Inflammatory macrophage treated with lipopolysaccharide for 4 hours (primary cell): ENCODE measurements around the gene ZNG1F.
"Not testable (repeated sequence)": the region's sequence is repeated elsewhere in the genome, so short reads cannot be mapped to it uniquely, and the experiment has no call there.

Experiments used
- DNase-seq: peaks from one replicate; pipeline ENCODE4 v3.0.0-alpha.2; 2020

Gene ZNG1F

GRCh38 chr9:41189217-41189616, at the start of gene ZNG1F:
Gene ZNG1F, minus strand, starts transcription at chr9:41189317. Its CDS starts 59 bp downstream, at chr9:41189258.
- not testable (repeated sequence) for DNase-seq

GRCh38 chr9:41237110-41237749, 48.1 kb upstream of the ZNG1F start:
- not testable (repeated sequence) for DNase-seq

- not testable (repeated sequence) for DNase-seq
Observed at GRCh38 chr9:41236486-41237109, 47.5 kb upstream of the ZNG1F start.

- DNase-seq, result peak; percentile 4
Observed at GRCh38 chr9:41234811-41235805, 46.0 kb upstream of the ZNG1F start.

GRCh38 chr9:41234221-41234620, 45.1 kb upstream of the ZNG1F start:
- not testable (repeated sequence) for DNase-seq

GRCh38 chr9:41232326-41232725, 43.2 kb upstream of the ZNG1F start:
- not testable (repeated sequence) for DNase-seq

GRCh38 chr9:41230418-41230817, 41.3 kb upstream of the ZNG1F start:
- DNase-seq, result peak; percentile 5

GRCh38 chr9:41229408-41230401, 40.6 kb upstream of the ZNG1F start:
- no peak for DNase-seq

- not testable (repeated sequence) for DNase-seq
Observed at GRCh38 chr9:41219831-41220230, 30.7 kb upstream of the ZNG1F start.

- DNase-seq, result not testable (repeated sequence)
Observed at GRCh38 chr9:41188439-41188838, 678 bp downstream of the ZNG1F start.

GRCh38 chr9:41174994-41175393, 14.1 kb downstream of the ZNG1F start:
- not testable (repeated sequence) for DNase-seq

GRCh38 chr9:41150116-41150515, 39.0 kb downstream of the ZNG1F start:
- DNase-seq, result not testable (repeated sequence)

- not testable (repeated sequence) for DNase-seq
Observed at GRCh38 chr9:41141878-41142277, 47.2 kb downstream of the ZNG1F start.

- DNase-seq, result not testable (repeated sequence)
Observed at GRCh38 chr9:41128581-41128980, 60.5 kb downstream of the ZNG1F start, which contains the start of gene FOXD4L6. Gene FOXD4L6, minus strand, starts transcription at chr9:41128681. Its CDS starts 298 bp downstream, at chr9:41128383.

- not testable (repeated sequence) for DNase-seq
Observed at GRCh38 chr9:41126746-41127446, 62.2 kb downstream of the ZNG1F start.

GRCh38 chr9:41125936-41126335, 63.2 kb downstream of the ZNG1F start:
- not testable (repeated sequence) for DNase-seq

GRCh38 chr9:41125109-41125658, 63.9 kb downstream of the ZNG1F start:
- DNase-seq, result not testable (repeated sequence)

- not testable (repeated sequence) for DNase-seq
Observed at GRCh38 chr9:41124250-41125108, 64.6 kb downstream of the ZNG1F start.

GRCh38 chr9:41123812-41124211, 65.3 kb downstream of the ZNG1F start:
- DNase-seq, result not testable (repeated sequence)

- DNase-seq, result not testable (repeated sequence)
Observed at GRCh38 chr9:41123396-41123795, 65.7 kb downstream of the ZNG1F start.
